GM19452 (cell line): ENCODE results near the gene PDE4D.
"Not testable (repeated sequence)": the region's sequence is repeated elsewhere in the genome, so short reads cannot be mapped to it uniquely, and the experiment has no call there.

Experiments
- ATAC-seq: cut with Tn5 transposase; IDR thresholded peaks from one replicate; pipeline ENCODE4 v1.9.1; 2021; ENCODE audit not compliant: unreplicated experiment

Gene PDE4D

DNA sequence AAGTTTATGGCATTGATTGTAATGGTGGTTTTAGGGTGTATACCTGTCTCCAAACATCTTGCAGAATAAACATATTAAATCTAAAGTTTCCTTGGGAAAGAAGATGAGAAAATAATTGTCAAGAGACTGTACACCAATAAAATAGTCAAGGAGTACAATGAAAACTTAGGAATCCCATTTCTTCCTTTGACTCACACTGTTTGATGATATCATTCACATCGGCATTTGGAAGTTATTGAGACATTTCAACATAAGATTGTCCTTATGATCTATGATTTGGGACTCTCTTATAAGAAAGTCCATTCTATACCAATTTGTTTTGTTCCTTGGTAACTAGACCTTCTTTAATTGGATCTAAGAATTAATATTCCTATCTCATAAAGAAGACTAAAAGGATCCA, 828.0 kb downstream of the PDE4D start:
- no peak for ATAC-seq

DNA sequence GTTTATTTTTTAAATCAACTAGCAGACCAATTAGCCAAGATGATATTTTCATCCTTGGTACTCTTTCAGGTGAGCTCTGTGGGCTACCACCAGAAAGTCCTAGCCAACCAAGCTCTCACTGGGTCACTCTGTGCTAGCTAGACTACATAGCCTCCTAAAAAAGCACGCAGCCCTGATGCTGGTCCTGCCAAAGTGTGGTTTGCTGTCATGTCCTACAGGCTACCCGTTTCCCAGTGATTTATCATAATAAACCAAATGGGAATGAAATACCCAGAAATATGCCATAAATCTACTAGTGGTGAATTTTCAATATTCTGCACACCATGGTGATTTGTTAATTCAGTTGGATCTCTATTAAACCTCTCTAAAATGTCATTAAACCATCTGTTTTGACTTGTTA, 829.2 kb downstream of the PDE4D start:
- no peak for ATAC-seq

DNA sequence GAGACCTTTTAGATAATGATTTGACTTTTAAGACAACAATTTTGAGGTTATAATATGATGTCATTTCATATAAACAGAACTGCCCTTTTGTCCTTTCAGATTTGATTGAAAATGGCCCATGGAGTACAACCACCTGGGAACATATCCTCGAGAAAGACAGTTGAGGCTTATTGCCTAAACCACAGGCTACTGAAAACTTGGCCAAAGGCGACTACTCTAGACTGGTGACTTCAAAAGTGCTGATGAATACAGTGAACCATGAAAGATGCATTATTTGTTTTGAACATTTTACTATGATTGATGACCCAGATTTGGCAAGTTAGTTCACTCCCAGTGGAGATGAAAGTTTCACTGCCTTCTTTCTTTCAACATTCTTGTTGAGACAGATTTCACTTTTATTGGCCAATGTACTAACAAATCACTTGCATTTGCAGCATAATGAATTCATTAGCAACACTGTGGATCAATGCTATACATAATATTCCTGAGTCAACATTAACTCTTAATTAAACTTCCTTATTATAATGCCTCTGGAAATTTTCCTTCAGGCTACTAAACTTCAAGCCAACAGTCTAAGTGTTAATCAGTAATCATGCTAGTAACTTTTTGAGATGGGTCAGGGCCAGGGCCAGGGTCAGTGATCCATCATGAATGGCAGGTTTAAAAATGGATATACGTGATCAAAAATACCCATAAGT, 830.4 kb downstream of the PDE4D start:
- ATAC-seq = no peak

DNA sequence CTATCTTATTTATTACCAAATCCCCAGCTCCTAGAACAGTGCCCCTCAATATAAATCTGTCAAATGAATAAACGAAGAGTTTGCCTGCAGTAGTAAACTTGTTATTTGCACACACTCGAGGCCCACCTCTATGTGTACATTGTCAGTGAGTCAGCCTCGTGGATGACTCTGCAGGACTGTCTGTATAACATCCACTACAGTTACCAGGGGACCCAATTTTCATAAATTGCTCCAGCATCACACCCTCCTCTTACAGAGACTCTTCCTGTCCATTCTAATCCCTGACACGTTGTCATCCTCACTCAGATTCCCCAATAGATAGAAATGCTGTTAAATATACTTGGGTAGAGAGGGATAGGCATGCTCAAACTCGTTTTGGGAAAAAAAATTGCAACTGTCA, 832.1 kb downstream of the PDE4D start:
- ATAC-seq = no peak

DNA sequence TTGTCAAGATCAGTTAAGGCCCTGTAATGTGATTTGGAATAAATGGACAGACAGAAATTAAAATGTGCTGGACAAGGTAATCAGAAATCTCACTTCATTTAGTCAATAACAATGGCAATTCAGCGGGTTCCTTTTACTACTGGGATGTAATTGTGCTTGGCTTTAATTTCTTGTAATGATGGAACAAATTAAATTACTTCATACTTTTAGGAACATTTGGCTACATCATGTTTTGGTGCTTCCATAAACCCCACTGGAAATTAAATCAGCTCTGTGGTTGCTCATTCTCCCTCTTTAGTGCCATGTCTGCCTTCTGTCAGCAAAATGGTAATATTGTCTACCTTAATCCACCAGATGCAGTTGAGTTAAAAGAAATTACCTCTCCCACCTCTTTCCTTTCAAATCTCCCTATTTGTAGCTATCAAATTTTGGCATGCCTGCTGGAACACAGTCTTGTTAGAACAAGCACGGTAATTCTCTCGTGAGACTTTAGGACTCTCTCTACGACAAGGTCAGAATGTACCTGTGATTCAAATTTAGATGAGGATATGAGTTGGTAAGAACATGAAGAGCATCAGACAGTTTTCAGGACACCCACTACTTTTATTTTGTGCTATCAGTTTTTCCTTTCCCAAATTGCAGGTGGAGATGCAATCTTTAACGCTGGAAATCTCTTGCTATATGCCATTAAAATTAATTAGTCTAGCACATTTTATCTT, 834.4 kb downstream of the PDE4D start:
- no peak for ATAC-seq

DNA sequence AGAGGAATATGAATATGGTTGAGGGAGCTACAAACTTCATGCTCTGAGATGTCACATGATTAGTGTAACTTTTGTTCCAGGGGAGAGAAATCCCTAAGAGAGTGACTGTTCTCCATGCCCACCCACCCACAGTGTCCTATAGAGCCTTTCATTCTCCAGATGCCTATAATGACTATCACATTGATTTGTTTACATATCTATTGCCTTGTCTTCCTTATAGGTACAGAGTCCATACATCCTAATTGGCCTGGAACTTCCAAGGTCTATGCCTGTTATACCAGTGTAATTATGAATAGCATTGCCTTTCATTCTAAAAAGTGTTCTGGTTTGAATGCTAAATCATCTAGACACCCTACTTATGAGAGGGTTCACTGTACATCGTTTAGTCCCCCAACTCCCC, 835.3 kb downstream of the PDE4D start:
- ATAC-seq = no peak

DNA sequence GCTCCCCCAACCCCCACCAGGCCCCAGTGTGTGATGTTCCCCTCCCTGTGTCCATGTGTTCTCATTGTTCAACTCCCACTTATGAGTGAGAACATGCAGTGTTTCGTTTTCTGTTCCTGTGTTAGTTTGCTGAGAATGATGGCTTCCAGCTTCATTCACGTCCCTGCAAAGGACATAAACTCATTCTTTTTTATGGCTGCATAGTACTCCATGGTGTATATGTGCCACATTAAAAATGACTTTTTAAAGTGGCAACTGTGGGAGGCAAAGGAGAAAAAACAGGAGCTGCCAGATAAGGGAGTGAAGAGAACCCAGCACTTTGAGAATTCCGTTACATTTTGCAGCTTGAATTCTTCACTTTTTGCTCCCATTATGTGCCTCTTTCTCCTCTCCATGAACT, 836.9 kb downstream of the PDE4D start:
- ATAC-seq = not testable (repeated sequence)

DNA sequence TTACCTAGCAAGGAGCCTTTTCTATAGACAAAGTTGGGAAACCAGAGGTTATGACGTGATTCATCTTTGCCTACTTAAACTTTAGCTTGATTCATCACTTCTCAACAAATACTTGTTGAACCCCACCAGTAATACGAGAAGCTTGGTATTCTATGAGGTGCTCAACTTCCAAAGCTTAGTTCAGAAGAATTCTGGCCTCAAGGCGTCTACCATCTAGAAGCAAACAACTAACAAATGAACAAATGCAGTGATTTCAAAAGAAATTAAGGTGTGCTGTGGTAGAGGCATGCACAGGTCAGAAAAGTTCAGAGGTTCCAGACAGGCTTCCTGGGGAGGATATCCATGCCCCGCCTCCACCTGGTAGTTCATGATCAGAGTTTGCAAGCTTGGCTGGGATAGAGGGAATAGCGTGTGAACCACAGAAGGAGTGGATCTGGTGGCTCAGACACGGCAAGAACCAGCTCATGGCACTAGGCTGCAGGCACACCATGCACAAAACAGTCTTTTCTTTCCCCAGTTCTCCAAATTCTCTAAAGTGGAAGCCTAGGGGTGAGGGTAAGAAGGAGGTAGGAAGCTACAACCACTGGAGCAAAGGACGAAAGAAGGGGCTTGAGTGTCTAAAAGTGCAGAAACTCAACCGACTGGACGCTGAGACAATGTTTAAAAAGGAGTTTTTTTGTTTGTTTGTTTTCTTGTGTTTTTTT, 837.6 kb downstream of the PDE4D start:
- no peak for ATAC-seq

DNA sequence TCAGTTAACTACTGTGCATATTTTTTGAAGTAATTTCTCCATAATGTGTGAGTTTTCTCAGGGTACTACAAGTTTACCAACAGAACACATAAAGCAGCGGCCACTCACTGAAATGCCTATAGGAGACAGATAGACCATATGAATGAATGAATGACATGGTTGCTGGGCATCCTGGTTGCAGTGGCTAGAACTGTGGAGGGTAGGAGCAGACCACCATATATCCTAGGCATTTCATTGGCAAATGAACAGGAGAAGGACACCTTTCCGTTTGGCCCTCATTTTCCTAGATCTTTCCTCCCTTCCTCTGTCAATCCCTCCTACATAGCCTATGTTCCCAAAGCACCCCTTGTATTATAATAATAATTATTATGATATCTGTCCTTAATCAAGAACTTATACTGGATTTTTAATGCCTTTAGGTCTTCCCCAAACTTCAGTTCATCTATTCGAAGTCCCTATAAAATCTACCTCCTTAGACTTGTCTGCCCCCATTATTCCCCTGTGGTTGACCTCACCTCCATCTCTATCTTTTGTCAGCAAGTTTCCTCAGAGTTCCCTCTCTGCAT, 838.5 kb downstream of the PDE4D start:
- no peak for ATAC-seq

DNA sequence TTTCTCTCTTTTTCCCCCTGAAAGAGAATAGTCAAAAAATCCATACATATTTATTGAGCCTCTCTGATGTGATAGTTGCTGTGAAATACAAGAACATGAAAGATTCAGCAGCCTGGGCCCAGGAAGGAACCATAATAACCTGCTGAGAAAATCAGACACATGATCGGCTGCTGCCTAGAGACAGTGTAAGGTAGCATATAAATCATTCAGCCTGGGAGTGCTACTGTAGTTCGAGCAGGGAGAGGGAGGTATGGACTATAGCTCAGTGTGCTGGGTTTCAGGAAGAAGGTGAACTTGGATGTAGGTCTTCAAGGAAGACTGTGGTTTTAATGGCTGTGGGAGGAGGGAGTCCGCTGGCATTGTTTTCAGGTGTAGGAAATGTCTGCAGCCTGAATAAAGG, 841.6 kb downstream of the PDE4D start:
- no peak for ATAC-seq

DNA sequence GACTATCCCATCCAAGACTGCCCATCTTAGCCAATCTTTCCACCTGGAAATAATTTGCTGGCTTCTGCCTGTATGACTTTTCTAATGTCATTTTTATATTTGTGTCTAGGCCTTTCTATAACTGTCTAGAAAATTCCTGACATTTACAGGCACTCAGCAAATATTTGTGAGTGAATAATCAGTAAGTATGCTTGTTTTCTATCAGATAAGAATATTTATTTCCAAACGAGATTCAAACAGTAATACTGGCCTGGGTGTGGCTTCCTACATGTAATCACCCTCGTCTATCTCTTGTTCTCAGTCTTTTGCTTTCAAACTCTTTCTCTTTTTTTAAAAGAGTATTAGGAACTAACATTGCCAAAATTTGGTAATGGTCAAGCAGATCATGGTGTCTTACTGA, 844.4 kb downstream of the PDE4D start:
- ATAC-seq = no peak

DNA sequence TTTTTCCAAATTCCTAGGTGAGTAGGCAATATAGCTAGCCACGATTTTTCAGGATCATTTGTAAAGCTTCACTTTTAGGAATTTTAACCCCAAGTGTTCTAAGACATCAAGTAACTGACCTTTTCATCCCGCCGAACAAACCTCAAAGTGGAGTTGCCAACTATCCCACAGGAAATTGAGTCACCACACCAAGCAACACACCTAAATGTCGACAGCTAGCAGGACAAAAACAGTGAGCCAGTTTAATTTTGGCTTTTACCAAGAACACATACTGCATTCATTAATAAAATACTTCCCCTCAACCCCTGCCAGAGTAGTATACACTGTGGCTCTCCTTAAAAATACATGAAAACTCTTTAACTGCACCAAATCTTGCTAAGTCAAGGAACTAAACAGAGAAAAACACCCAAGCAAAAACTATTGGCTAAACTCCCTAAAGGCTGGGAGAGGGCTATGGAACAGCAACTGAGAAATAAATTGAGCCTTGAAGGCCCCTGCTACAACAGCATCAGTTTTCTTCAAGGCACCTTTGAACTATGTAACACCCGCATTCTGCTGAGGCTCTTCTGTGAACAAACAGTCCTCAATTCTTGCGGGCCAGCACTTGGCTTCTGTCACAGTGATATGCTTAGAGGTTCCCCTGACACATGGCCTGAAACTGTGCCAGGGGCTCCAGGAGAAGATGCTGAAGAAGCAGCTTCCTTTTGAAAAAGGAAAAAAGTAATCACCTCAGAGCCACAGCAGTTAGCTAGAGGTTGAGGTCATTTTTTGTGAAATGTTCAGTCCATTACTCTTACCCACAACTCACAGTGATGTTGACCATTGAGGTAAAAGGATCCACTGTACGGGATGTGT, 851.1 kb downstream of the PDE4D start:
- no peak for ATAC-seq

DNA sequence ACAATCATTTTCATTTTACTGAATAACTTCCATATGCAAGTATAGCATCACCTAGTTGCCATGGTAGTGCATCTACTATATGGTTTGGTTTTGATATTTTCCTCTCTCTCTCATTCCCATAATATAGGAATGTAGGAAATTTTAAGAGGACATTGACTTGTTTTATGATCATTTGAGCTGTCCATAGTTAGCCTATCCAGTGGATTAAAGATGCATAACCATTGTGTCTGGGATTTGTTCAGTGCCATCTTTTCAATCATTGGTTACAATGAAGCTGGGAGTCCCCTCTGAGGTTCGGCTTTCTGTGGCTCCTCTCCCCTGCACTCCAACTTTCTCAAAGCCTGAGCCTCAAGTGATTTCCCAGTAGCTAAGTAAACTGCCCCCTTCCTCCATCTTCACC, 852.2 kb downstream of the PDE4D start:
- ATAC-seq = no peak

DNA sequence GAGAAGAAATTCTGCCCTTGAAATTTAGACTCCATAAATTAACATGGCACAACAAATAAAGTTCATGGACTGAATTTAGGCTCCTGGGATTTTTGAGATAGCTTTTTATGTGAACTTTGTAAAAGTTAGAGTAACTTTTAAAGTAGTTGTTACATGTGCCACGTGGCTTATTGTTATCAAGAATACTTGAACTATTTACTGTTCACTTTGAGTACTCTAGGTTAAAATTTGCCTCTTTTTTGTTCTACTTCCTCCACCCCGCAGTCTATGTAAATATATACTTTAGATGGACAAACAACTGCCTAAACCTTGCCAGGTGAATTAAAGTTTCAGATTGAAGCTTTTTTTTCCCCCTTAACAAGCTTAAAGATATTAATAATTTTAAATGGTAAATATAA, 852.7 kb downstream of the PDE4D start:
- no peak for ATAC-seq

DNA sequence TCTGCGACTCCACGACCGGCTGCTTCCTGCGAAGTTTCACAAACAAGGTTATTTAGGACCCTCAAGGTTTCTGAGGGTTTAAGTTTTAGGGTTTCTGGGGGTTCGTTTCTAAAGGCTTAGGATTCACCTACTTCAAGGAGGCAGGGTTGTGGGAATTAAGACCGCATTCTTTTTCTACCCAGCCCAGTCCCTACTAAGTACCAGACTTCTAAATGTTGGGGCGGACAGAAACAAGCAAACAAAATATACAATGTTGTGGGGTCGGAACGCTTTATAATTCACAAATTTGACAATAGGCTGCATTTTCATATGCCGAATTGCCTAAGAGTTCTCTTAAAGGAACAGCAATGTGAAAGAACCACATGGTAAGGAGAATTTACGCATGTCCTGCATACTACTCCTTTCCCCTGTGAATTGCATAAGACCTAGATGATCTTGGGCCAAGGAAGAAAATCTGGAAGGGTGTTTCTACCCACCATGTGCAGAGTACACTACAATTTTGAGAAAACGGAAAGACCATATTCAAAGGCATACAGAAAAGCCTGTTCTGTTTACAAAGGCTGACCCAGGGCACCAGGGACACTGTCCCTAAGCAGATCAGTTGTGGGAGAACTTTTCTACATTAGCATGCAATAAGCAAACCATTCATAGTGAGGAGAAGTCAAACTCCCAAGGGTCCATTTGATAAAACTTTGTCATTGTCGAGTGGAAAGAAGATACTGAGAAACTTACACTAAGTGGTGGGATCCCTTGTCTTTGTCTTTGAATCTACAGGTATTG, 853.3 kb downstream of the PDE4D start:
- no peak for ATAC-seq

DNA sequence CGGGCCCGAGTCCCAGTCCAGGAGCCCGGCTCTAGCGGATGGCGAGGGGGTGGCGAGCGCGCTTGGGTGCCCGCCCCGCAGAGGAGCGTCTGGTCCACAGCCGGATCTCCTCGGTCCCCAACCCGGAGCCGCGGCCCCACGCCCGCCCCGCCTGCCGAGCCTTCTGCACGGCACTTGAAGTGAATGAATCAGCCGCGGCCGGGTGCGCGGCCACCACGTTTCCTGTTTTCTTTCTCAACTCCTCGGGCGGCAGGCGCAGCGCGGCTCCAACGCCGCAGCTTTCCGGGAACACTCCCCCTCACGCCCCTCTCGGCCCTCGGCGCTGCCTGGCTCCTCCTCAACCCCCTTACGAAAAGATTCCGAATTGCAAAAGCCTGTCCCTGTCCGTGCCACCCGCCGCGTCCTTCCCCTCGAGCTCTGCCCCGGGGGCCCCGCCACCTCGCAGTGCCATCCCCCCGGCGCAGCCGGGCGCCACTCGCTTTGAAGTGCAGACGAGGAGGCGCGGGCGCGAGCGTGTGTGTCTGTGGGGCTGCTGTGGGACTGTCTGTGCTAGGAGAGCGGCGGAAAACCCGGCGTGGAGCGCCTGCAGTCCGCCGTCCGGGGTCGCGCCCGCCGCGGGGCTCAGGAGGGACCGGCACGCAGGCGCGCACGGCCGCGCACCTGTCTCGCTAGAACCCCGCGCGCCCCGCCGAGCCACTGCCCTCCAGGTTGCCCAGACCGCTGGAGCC, 854.1 kb downstream of the PDE4D start:
- peak; percentile 64 for ATAC-seq

DNA sequence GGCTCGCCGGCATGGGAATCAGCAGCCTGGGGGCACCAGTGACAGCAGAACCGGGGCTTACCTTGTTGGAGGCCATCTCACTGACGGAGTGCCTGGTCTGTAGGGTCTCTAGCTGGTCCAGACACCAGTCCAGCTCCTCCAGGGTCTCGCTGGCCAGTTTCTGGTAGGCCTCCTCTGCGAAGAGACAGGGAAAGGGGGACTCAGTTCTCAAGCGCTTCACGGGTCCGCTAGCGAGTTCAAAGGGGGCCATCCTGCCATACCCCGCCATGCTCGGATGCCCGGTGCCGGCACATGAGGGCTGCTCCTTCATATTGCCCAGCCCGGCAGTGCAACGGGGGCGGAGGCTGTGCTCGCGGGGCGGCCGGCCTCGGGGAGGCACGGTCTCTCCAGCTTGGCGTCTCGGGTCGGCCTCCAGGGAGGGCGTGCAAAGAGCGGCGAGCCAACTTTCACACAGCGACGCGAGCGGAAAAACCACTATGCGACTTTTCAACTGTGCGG, 854.7 kb downstream of the PDE4D start:
- peak; percentile 40 for ATAC-seq

DNA sequence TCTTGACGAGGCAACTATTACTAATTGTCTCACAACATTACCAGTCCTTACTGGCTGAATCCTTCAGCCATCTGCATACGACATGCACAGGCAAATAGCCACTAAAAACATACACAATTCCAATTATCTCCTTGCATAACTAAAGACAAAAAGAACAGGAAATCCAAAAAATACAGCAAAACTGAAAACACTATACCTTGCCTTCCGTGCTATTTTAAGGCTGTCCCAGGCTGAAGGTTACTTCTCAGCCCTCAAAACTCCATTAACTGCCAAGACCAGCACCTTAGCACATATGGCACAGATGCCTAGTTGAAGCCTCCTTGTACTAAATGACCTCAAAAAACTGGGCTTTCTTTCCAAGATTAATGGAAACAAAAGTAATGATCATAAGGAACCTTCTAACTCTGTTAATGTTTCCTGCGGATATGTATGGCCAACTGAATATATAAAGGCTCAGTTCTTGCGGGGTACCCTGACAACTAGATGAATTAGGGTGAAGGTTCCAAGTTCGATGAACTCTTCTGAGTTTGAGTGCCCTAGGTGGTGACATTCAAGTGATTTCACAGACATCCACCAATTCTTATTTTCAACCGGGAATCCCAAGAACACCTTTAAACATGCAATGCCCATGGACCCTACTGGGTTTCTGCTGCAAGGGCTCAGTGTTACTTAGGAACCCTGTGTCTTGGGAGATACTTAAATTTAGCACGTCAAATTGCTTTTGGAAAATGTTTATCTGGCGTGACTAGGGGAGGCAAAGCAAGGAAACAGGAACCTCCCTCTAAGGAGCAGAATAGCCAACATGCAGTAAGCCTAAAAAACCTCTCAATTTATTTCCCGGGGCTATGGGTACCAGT, 855.4 kb downstream of the PDE4D start:
- ATAC-seq = no peak
